ENCODE results near the gene RAD51B. TPM values are rescaled to one million over a fixed set of nuclear protein-coding genes. Genes with fewer than 3 reads are reported as not detected.
A peak's percentile ranks its signal among the peaks of the same experiment; 100 is the strongest.

The RAD51B gene
- total RNA-seq, 4 donors from 2014 or later = 5.0 to 31.8 (median 20.6) TPM

DNA sequence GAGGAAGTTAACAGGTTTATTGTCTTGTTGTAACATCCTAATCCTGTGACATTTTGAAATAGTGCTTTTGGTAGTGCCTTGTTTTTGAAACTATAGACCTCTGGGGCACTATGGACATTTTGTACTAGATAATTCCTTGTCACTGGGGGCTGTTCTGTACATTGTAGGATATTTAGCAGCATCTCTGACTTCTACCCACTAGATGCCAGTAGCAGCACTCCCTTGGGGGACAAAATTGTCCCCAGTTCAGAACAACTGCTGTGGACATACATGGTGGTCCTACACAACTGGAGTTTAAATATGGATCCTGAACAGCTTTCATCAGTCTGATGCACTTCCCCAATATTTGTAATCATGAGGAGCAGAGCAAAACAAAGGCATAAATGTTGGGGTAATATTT, 264.7 kb downstream of the RAD51B start:
- intact Hi-C loops (cut with DNase I; ENCODE audit: low total_unique reads) (no loop called here), in situ Hi-C loops (cut with MboI; ENCODE audit: low pct_ligation_motif_present in 1 of 4, low pct_unique_long_range_greater_than_20kb in 1 of 4, low sequenced_read_pairs in 3 of 4) (no loop called here)
- DNase-seq = no peak
- Histone ChIP-seq H3K36me3 (no peaks in the 10 kb centered on the region), H3K4me1 (peaks cover 0 to 15% (median 7%) of the 10 kb centered on the region in 4 donors), H3K27ac (no peak overlapping the region), H3K9me3 (no peaks in the 10 kb centered on the region), H3K27me3 (no peaks in the 10 kb centered on the region), H3K4me3 (no peak overlapping the region)
- no peak for TF ChIP-seq EP300 (IDR thresholded peaks at IDR 0.05; ENCODE audit: low read depth)
- TF ChIP-seq, protein P1, sequence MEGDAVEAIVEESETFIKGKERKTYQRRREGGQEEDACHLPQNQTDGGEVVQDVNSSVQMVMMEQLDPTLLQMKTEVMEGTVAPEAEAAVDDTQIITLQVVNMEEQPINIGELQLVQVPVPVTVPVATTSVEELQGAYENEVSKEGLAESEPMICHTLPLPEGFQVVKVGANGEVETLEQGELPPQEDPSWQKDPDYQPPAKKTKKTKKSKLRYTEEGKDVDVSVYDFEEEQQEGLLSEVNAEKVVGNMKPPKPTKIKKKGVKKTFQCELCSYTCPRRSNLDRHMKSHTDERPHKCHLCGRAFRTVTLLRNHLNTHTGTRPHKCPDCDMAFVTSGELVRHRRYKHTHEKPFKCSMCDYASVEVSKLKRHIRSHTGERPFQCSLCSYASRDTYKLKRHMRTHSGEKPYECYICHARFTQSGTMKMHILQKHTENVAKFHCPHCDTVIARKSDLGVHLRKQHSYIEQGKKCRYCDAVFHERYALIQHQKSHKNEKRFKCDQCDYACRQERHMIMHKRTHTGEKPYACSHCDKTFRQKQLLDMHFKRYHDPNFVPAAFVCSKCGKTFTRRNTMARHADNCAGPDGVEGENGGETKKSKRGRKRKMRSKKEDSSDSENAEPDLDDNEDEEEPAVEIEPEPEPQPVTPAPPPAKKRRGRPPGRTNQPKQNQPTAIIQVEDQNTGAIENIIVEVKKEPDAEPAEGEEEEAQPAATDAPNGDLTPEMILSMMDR (IDR thresholded peaks at IDR 0.05) = no peak
- TF ChIP-seq POLR2A (IDR thresholded peaks at IDR 0.05) = no peak
- no peak for TF ChIP-seq POLR2AphosphoS5 (IDR thresholded peaks at IDR 0.05)

DNA sequence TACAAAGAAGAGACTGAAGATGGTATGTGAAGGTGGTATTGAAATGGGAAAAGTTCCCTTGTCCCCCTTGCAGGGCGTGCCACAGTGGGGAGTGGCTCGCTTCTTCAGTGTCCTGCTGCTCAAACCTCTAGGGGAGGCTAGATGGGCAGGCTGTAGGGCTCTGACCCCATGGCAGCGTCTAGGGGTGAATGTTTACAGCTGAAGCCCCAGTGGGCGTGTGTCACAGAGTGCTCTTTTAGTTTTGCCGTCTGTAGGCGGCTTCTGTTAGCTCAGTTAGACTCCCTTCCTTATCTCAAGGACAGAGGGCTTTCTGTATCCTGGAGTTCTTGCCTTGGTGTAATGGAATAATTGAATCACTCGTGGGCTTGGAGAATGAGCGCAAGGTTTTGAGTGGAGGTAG, 266.2 kb downstream of the RAD51B start:
- Histone ChIP-seq H3K4me3 (no peak overlapping the region), H3K4me1 (peaks cover 0 to 21% (median 9%) of the 10 kb centered on the region in 4 donors), H3K27me3 (no peaks in the 10 kb centered on the region), H3K9me3 (no peaks in the 10 kb centered on the region), H3K27ac (peak overlapping the region in 2 of 4 donors; percentile 14 to 46), H3K36me3 (no peaks in the 10 kb centered on the region)
- intact Hi-C loops (cut with DNase I; ENCODE audit: low total_unique reads) = no loop called here
- DNase-seq = no peak
- TF ChIP-seq POLR2AphosphoS5 (IDR thresholded peaks at IDR 0.05) = no peak
- TF ChIP-seq, protein P1 (IDR thresholded peaks at IDR 0.05) = no peak
- TF ChIP-seq POLR2A (IDR thresholded peaks at IDR 0.05) = no peak
- no peak for TF ChIP-seq EP300 (IDR thresholded peaks at IDR 0.05; ENCODE audit: low read depth)
- in situ Hi-C loops (cut with MboI; ENCODE audit: low pct_ligation_motif_present in 1 of 4, low pct_unique_long_range_greater_than_20kb in 1 of 4, low sequenced_read_pairs in 3 of 4) = no loop called here
- 82 to 87% methylated on average over 2 to 8 of the region's 8 CpGs for WGBS, 2 donors (ENCODE audit: low coverage in 1 of 2)

DNA sequence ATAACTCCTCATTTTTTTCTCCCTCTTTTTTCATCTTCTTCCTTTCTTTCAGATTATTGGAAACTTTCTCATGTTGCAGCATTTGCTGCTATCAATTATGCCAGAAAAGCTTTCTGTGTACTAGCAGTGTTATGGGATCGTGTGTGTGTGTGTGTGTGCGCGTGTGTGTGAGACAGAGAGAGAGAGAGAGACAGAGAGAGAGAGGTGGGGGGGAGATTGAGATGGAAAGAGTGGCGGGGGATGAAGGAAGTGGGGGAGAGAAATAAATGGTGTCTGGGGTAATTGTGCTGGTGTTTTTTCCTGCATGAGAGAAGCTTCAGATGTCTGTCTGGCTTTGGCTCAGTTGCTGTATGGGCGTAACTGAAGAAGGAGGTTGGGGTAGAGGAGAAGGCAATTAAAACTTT, 268.9 kb downstream of the RAD51B start:
- TF ChIP-seq, protein P1 (IDR thresholded peaks at IDR 0.05) = no peak
- Histone ChIP-seq H3K4me1 (peaks cover 0 to 20% (median 9%) of the 10 kb centered on the region in 4 donors), H3K27ac (peak overlapping the region; percentile 41 to 80 (median 66)), H3K9me3 (no peaks in the 10 kb centered on the region), H3K36me3 (no peaks in the 10 kb centered on the region), H3K4me3 (no peak overlapping the region), H3K27me3 (no peaks in the 10 kb centered on the region)
- 57 to 60% methylated on average over 2 to 5 of the region's 5 CpGs for WGBS, 2 donors (ENCODE audit: low coverage in 1 of 2)
- DNase-seq = no peak
- intact Hi-C loops (cut with DNase I; ENCODE audit: low total_unique reads) = no loop called here
- in situ Hi-C loops (cut with MboI; ENCODE audit: low pct_ligation_motif_present in 1 of 4, low pct_unique_long_range_greater_than_20kb in 1 of 4, low sequenced_read_pairs in 3 of 4) = no loop called here

DNA sequence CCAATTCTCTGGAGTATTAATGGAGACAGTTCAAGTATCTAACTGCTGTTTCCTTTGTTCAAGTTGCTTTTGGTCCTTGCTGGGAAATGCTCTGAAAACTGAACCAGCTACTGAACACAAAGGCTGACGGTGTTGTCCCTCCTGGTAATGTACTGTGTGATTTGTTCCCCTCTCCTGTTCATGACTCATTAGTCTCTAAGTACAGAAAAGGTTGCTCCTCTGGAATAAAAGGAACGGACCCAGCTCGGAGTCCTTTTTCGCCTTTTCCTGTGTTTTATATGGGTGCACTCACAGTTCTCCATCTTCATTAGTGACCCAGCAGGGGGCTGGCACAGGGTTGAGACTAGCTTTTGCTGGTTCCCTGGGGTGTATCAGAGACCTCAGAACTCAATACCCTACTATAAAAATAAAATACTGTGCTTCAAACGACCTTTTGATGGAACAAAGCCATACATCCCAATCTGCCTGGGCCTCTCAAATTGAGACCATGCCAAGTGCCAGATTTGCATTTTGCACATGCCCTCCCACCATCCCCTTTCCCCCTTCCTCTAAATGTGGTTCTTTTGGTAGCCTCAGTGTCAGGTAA, 269.7 kb downstream of the RAD51B start:
- intact Hi-C loops (cut with DNase I; ENCODE audit: low total_unique reads) = no loop called here
- TF ChIP-seq POLR2AphosphoS5 (IDR thresholded peaks at IDR 0.05) (no peak), EP300 (IDR thresholded peaks at IDR 0.05; ENCODE audit: low read depth) (no peak), POLR2A (IDR thresholded peaks at IDR 0.05) (no peak)
- TF ChIP-seq, protein P1 (IDR thresholded peaks at IDR 0.05) = no peak
- H3K36me3 ChIP-seq = no peaks in the 10 kb centered on the region
- H3K4me1 ChIP-seq = peaks cover 0 to 13% (median 6%) of the 10 kb centered on the region in 4 donors
- in situ Hi-C loops (cut with MboI; ENCODE audit: low pct_ligation_motif_present in 1 of 4, low pct_unique_long_range_greater_than_20kb in 1 of 4, low sequenced_read_pairs in 3 of 4) = no loop called here
- H3K9me3 ChIP-seq = no peaks in the 10 kb centered on the region
- DNase-seq = no peak
- H3K4me3 ChIP-seq = no peak overlapping the region
- no peaks in the 10 kb centered on the region for H3K27me3 ChIP-seq
- H3K27ac ChIP-seq = peak overlapping the region; percentile 41 to 80 (median 66)
- WGBS, 2 donors (ENCODE audit: low coverage in 1 of 2) = 47 to 69% methylated on average over 2 to 5 of the region's 5 CpGs
